Measurements from ENCODE around the gene BCAT1. TPM values are rescaled to one million over a fixed set of nuclear protein-coding genes. Genes with fewer than 3 reads are reported as not detected.

BCAT1 gene
- total RNA-seq, 2 donors from 2014 or later = 4.2 to 7.4 TPM

DNA sequence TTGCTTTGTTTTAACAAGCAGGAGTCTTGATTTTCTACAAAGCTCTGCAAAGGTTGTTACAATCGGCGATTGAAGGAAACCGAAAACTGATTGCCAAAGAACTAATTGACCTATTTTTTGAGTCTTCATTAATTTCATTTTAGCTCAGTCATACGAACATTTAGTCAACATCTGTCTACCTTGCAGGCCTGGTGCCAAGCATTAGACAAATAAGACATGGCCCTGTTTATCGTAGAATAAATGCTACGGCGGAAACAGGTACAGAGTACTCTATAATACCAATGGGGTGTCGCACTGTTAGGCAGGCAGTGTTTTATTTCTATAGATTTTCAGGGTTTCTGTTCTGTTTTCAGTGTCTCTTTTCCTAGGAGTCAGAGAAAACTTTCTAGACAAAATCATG lies 171.5 kb downstream of the BCAT1 start:
- no peaks in the 10 kb centered on the region for H3K9me3 ChIP-seq
- H3K27ac ChIP-seq = no peak overlapping the region
- intact Hi-C loops (cut with DNase I) = no loop called here
- TF ChIP-seq, protein P1, sequence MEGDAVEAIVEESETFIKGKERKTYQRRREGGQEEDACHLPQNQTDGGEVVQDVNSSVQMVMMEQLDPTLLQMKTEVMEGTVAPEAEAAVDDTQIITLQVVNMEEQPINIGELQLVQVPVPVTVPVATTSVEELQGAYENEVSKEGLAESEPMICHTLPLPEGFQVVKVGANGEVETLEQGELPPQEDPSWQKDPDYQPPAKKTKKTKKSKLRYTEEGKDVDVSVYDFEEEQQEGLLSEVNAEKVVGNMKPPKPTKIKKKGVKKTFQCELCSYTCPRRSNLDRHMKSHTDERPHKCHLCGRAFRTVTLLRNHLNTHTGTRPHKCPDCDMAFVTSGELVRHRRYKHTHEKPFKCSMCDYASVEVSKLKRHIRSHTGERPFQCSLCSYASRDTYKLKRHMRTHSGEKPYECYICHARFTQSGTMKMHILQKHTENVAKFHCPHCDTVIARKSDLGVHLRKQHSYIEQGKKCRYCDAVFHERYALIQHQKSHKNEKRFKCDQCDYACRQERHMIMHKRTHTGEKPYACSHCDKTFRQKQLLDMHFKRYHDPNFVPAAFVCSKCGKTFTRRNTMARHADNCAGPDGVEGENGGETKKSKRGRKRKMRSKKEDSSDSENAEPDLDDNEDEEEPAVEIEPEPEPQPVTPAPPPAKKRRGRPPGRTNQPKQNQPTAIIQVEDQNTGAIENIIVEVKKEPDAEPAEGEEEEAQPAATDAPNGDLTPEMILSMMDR (IDR thresholded peaks at IDR 0.05) = no peak
- no peaks in the 10 kb centered on the region for H3K36me3 ChIP-seq
- H3K9ac ChIP-seq (ENCODE audit: low read depth in 2 of 2, low read length in 2 of 2) = no peak overlapping the region
- no peak for DNase-seq
- no peaks in the 10 kb centered on the region for H3K27me3 ChIP-seq
- no peak overlapping the region for H3K4me3 ChIP-seq
- no peaks in the 10 kb centered on the region for H3K4me1 ChIP-seq

DNA sequence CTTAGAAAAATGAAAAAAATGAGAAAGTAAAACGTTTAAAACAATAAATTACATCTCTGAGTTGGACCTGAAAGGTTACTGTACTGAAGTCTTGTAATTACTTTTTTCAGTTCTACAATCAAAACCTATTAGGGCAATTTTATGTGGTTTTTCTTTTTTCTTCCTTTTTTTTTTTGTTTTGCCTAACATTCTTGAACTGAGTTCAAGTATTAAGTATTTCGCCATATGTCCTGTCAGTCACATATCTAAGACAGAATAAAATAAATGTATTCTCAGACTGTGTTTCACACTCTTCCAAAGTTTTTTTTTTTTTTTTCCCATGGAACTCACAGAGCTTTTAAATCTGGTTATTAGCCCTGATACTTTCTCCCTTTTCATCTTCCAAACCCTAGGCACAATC lies 172.0 kb downstream of the BCAT1 start:
- Histone ChIP-seq H3K9me3 (no peaks in the 10 kb centered on the region), H3K27ac (no peak overlapping the region), H3K27me3 (no peaks in the 10 kb centered on the region), H3K36me3 (no peaks in the 10 kb centered on the region), H3K4me1 (no peaks in the 10 kb centered on the region), H3K4me3 (no peak overlapping the region), H3K9ac (ENCODE audit: low read depth in 2 of 2, low read length in 2 of 2) (no peak overlapping the region)
- no peak for DNase-seq
- TF ChIP-seq, protein P1 (IDR thresholded peaks at IDR 0.05) = no peak
- intact Hi-C loops (cut with DNase I) = no loop called here

DNA sequence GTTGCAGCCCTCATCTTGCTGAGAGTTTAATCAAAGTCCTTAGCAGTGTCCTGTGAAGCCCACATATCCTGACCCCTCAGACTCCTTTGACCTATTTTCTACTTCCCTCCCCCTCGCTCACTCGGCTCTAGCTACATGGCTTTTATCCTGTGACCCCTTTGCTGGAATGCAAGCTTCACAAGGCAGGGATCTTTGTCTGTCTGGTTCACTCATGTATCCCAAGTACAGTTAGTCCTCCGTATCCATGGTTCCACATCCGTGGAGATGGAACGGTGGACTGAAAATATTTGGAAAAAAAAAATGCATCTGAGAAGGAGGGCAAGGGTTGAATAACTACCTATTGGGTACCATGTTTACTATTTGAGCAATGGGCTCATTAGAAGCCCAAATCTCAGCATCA lies 173.8 kb downstream of the BCAT1 start:
- intact Hi-C loops (cut with DNase I) = no loop called here

DNA sequence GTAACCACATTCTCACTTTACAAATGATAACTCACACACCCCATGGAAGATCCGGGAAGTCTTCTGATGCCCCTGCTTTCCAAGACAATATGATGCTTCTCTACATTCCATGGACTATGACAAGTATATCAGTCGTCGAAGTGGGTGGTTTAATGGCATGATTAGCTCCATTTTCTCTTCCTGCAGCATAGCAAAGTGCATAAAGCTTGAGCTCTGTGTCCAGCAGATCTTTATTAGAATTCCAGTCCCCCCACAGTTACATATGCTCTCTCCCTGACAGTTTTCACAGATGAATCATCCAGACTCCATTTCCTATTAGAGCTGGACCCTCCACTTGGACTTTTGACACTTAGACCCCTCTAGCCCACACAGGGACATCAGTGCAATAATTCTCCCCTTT lies 174.9 kb downstream of the BCAT1 start:
- Histone ChIP-seq H3K9me3 (no peaks in the 10 kb centered on the region), H3K27me3 (no peaks in the 10 kb centered on the region), H3K27ac (no peak overlapping the region), H3K9ac (ENCODE audit: low read depth in 2 of 2, low read length in 2 of 2) (no peak overlapping the region), H3K4me3 (no peak overlapping the region), H3K36me3 (no peaks in the 10 kb centered on the region), H3K4me1 (no peaks in the 10 kb centered on the region)
- no peak for DNase-seq
- intact Hi-C loops (cut with DNase I) = no loop called here
- TF ChIP-seq, protein P1 (IDR thresholded peaks at IDR 0.05) = no peak

More for the DNA sequence above, 173.8 kb downstream of the BCAT1 start:
- Histone ChIP-seq H3K4me3 (no peak overlapping the region), H3K9ac (ENCODE audit: low read depth in 2 of 2, low read length in 2 of 2) (no peak overlapping the region), H3K4me1 (no peaks in the 10 kb centered on the region), H3K9me3 (no peaks in the 10 kb centered on the region), H3K27ac (no peak overlapping the region), H3K27me3 (no peaks in the 10 kb centered on the region), H3K36me3 (no peaks in the 10 kb centered on the region)
- DNase-seq = no peak
- TF ChIP-seq, protein P1 (IDR thresholded peaks at IDR 0.05) = no peak

DNA sequence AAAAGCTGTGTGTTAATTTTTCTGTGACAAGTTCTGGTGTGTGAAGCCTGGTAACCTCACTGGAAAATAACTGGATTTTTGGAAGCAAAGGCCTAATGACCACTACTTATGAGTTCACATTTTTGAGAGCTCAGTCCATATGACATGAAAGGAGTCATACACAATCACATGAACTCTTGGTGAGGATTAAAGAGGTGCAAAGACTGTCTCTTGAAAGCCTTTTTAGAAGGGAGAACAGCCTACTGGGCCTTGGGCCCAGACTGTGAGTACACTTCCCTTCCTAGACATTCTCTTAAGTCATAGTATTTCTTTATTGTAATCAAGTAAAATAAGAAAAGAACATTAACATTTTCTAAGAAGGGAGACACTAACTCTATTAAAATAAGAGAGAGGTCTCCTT lies 176.1 kb downstream of the BCAT1 start:
- Histone ChIP-seq H3K4me3 (no peak overlapping the region), H3K9me3 (no peaks in the 10 kb centered on the region), H3K9ac (ENCODE audit: low read depth in 2 of 2, low read length in 2 of 2) (no peak overlapping the region), H3K36me3 (no peaks in the 10 kb centered on the region), H3K4me1 (no peaks in the 10 kb centered on the region), H3K27ac (no peak overlapping the region), H3K27me3 (no peaks in the 10 kb centered on the region)
- no peak for DNase-seq
- TF ChIP-seq, protein P1 (IDR thresholded peaks at IDR 0.05) = no peak
- intact Hi-C loops (cut with DNase I) = no loop called here

DNA sequence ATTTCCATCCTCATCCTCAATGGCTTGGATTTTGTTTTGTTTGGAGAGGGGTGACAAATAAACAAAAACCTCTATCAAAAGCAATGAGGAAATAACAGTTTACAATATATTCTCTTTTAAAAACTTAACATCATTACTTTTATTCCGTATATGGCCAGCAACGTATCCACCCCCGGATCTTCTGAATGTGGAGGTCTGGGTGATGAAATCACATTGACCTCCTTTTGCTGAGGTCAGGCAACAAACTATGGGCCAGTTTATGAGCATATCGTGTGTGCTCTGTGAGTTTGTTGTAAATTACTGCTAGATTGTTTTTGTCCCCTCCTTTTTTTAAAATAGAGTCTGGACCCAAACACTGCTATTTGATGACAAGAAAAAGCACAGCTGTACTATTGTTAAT lies 178.1 kb downstream of the BCAT1 start:
- Histone ChIP-seq H3K27ac (no peak overlapping the region), H3K9ac (ENCODE audit: low read depth in 2 of 2, low read length in 2 of 2) (no peak overlapping the region), H3K4me3 (no peak overlapping the region), H3K4me1 (no peaks in the 10 kb centered on the region), H3K9me3 (no peaks in the 10 kb centered on the region), H3K36me3 (no peaks in the 10 kb centered on the region), H3K27me3 (no peaks in the 10 kb centered on the region)
- TF ChIP-seq, protein P1 (IDR thresholded peaks at IDR 0.05) = no peak
- no peak for DNase-seq
- intact Hi-C loops (cut with DNase I) = no loop called here

Data from colonic mucosa (tissue), 4 donors.